Measurements from ENCODE around the gene CCDC194.
"Not testable (repeated sequence)": the region's sequence is repeated elsewhere in the genome, so short reads cannot be mapped to it uniquely, and the experiment has no call there.

CCDC194 gene

DNA sequence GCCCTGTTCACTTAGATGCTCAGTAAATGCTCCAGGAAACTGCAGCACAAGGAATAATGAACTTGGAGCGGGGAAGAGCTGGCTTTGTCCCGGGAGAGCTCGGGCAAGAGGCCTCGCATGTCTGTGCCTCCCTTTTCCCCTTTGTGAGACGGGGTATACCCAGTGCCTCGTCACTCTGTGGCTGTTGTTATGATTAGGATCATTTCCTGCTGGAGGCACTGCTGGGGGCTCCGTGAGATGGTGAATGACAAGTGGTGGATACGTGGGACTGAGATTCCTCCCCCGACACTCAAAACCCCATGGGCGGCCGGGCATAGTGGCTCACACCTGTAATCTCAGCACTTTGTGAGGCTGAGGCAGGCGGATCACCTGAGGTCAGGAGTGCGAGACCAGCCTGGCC lies 15.7 kb downstream of the CCDC194 start:
- no peak overlapping the region for H3K27ac ChIP-seq
- TF ChIP-seq, protein P1, sequence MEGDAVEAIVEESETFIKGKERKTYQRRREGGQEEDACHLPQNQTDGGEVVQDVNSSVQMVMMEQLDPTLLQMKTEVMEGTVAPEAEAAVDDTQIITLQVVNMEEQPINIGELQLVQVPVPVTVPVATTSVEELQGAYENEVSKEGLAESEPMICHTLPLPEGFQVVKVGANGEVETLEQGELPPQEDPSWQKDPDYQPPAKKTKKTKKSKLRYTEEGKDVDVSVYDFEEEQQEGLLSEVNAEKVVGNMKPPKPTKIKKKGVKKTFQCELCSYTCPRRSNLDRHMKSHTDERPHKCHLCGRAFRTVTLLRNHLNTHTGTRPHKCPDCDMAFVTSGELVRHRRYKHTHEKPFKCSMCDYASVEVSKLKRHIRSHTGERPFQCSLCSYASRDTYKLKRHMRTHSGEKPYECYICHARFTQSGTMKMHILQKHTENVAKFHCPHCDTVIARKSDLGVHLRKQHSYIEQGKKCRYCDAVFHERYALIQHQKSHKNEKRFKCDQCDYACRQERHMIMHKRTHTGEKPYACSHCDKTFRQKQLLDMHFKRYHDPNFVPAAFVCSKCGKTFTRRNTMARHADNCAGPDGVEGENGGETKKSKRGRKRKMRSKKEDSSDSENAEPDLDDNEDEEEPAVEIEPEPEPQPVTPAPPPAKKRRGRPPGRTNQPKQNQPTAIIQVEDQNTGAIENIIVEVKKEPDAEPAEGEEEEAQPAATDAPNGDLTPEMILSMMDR (IDR thresholded peaks at IDR 0.05; ENCODE audit: low read depth, low read length), result no peak
- DNase-seq, result no peak
- H3K4me3 ChIP-seq (ENCODE audit: low read depth, low read length), result no peak overlapping the region
- H3K9me3 ChIP-seq (ENCODE audit: severe bottlenecking), result peaks cover 6% of the 10 kb centered on the region
- H3K27me3 ChIP-seq (ENCODE audit: insufficient read depth, low read depth, severe bottlenecking), result no peaks in the 10 kb centered on the region
- H3K36me3 ChIP-seq, result no peaks in the 10 kb centered on the region

DNA sequence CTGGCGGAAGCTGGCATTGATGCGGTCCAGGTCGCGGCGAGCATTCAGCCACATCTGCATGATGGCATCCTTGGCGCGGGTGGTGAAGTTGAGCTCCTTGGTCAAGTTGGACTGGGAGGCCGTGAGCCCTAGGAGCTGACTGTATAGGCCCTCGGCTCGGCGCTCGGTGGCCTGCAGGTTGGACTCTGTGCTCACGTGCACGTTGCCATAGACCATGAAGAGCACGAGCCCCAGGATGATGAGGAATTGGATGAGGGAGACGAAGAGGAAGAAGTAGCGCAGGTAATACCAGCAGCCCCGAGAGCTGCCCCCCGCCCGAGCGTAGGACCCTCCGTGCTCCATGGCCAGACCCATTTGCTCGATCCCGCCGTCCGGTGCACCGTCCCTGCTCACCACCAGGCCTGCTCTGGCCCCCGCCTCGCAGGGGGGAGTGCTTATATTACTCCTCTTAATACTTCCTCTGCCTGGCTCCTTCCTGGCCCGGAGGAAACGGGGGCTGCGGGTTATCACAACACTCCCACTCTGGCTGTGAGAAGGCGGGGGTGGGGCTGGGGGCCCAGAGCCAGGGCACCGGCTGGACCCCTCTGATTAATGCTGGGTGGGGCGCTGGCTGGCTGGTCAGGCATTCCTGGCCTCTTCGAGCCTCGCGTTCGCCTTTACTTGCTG lies 16.9 kb downstream of the CCDC194 start, which contains the start of gene PLVAP:
PLVAP (minus strand) TSS at position 408 of the 666 bp plus-strand sequence; CDS start at position 354, 54 bp downstream.
- peaks cover 6% of the 10 kb centered on the region for H3K9me3 ChIP-seq (ENCODE audit: severe bottlenecking)
- H3K27ac ChIP-seq, result no peak within 1 kb of the TSS
- H3K4me3 ChIP-seq (ENCODE audit: low read depth, low read length), result no peak within 1 kb of the TSS
- DNase-seq, result no peak
- TF ChIP-seq, protein P1 (IDR thresholded peaks at IDR 0.05; ENCODE audit: low read depth, low read length), result no peak
- no peaks in the 10 kb centered on the region for H3K36me3 ChIP-seq
- no peaks in the 10 kb centered on the region for H3K27me3 ChIP-seq (ENCODE audit: insufficient read depth, low read depth, severe bottlenecking)

DNA sequence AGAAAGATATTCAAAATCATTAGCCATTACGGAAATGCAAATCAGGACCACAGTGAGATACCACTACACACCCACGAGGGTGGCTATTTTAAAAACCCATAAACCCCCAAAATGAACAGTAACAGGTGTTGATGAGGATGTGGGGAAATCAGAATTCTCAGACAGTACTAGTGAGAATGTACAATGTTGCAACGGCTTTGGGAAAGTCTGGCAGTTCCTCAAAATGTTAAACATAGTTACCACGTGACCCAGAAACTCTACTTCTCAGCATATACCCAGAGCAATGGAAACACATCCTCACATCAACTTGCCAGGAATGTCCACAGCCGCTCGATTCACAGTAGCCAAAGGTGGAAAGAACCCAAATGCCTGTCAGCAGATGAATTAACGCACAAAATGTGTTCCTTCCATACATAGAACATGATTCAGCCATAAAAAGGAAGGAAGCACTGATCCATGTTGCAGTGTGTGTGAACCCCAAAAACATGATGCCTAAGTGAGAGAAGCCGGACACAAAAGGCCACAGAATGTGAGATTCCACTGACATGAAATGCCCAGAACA lies 23.9 kb downstream of the CCDC194 start:
- TF ChIP-seq, protein P1 (IDR thresholded peaks at IDR 0.05; ENCODE audit: low read depth, low read length), result no peak
- no peak for DNase-seq
- H3K36me3 ChIP-seq, result no peaks in the 10 kb centered on the region
- H3K27ac ChIP-seq, result no peak overlapping the region
- no peak overlapping the region for H3K4me3 ChIP-seq (ENCODE audit: low read depth, low read length)
- H3K9me3 ChIP-seq (ENCODE audit: severe bottlenecking), result no peaks in the 10 kb centered on the region
- H3K27me3 ChIP-seq (ENCODE audit: insufficient read depth, low read depth, severe bottlenecking), result no peaks in the 10 kb centered on the region

DNA sequence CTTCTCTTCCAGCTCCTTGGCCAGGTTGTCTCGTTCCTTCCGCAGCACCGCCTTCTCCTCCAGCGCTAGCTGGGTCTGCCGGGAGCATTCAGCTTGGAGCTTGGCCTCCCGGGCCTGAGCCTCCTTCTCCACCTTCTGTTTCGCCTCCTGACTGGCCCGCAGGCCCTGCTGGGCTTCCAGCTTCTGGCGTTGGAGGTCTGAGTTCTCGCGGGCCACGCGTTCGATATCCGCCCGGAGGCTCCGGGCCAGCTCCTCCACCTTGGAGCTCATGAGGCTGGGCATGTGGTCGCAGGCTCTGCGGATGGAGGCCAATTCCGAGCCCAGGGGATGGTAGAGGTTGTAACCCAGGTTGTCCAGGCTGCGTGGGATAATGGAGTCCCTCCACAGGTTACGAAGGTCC lies 28.6 kb downstream of the CCDC194 start:
- DNase-seq, result no peak
- H3K27me3 ChIP-seq (ENCODE audit: insufficient read depth, low read depth, severe bottlenecking), result no peaks in the 10 kb centered on the region
- H3K9me3 ChIP-seq (ENCODE audit: severe bottlenecking), result peaks cover 2% of the 10 kb centered on the region
- no peaks in the 10 kb centered on the region for H3K36me3 ChIP-seq
- no peak overlapping the region for H3K27ac ChIP-seq
- TF ChIP-seq, protein P1 (IDR thresholded peaks at IDR 0.05; ENCODE audit: low read depth, low read length), result no peak
- no peak overlapping the region for H3K4me3 ChIP-seq (ENCODE audit: low read depth, low read length)

DNA sequence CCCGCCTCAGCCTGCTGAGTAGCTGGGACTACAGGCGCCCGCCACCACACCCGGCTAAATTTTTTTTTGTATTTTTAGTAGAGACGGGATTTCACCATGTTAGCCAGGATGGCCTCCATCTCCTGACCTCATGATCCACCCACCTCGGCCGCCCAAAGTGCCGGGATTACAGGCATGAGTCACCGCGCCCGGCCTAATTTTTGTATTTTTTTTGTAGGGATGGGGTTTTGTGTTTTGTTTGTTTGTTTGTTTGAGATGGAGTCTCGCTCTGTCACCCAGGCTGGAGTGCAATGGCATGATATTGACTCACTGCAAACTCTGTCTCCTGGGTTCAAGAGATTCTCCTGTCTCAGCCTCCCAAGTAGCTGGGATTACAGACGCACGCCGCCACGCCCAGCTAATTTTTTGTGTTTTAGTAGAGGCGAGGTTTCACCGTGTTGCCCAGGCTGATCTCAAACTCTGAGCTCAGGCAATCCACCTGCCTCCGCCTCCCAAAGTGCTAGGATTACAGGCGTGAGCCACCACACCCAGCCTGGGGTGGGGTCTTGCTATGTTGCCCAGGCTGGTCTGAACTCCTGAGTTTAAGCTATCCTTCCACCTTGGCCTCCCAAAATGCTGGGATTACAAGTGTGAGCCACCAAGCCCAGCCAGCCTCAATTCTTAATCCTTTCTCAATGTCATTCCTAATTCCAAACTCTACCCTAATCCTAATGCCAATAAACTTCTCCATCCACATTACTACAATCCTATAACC lies 30.0 kb downstream of the CCDC194 start:
- H3K36me3 ChIP-seq; H3K4me3 ChIP-seq (ENCODE audit: low read depth, low read length); H3K27me3 ChIP-seq (ENCODE audit: insufficient read depth, low read depth, severe bottlenecking); H3K9me3 ChIP-seq (ENCODE audit: severe bottlenecking); H3K27ac ChIP-seq; DNase-seq: not testable (repeated sequence)
